NB4 (cell line): ENCODE data around the gene USP53.

Experiments
- CTCF ChIP-seq: IDR thresholded peaks from one replicate; pipeline ENCODE4 v1.5.1; 2012; ENCODE audit warnings: low read depth, low read length
- POLR2A ChIP-seq: IDR thresholded peaks from 2 replicates; pipeline ENCODE4 v1.6.1; 2011; ENCODE audit warnings: mild to moderate bottlenecking; ENCODE audit not compliant: insufficient read length; ENCODE audit errors: extremely low read depth

DNA sequence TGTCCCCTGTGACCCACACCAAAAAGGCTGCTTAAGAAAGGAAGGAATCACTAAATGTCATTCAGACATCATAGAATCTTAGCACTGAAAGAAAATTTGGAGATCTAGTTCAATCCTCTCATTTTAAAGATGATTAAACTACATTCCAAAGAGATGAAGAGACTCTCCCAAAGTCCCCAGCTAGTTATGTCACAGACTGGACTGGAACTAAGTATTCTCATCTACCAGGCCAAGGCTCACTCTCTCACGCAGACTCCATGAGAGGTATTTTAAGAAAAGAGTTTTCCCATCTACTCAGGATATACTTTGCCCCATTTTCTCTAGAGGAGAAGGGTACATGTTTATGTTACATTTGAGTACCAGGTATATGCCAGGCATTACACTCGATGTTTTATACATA lies 102.5 kb downstream of the USP53 start:
- no peak for TF ChIP-seq CTCF
- TF ChIP-seq POLR2A: no peak
